Inflammatory macrophage (primary cell): Measurements from ENCODE around the gene FOXD4L1.
"Not testable (repeated sequence)": the region's sequence is repeated elsewhere in the genome, so short reads cannot be mapped to it uniquely, and the experiment has no call there.

Experiments
- DNase-seq, 2 donors: peaks; one replicate each; pipeline ENCODE4 v3.0.0-alpha.2; 2020 to 2022

The FOXD4L1 gene

GRCh38 chr2:113527350-113528045 lies 29.0 kb downstream of the FOXD4L1 start:
- not testable (repeated sequence) for DNase-seq

GRCh38 chr2:113528126-113528525 lies 29.7 kb downstream of the FOXD4L1 start:
- not testable (repeated sequence) for DNase-seq

- DNase-seq: not testable (repeated sequence)
These were observed 30.4 kb downstream of the FOXD4L1 start for GRCh38 chr2:113528904-113529303.

GRCh38 chr2:113532991-113533390 lies 34.5 kb downstream of the FOXD4L1 start:
- not testable (repeated sequence) for DNase-seq

- not testable (repeated sequence) for DNase-seq
These were observed 38.1 kb downstream of the FOXD4L1 start for GRCh38 chr2:113536573-113536972.

- DNase-seq: not testable (repeated sequence)
These were observed 42.4 kb downstream of the FOXD4L1 start for GRCh38 chr2:113540834-113541203.

GRCh38 chr2:113541204-113541975 lies 42.9 kb downstream of the FOXD4L1 start:
- peak; percentile 2 to 11 for DNase-seq

GRCh38 chr2:113541976-113542485 lies 43.6 kb downstream of the FOXD4L1 start:
- peak; percentile 0 for DNase-seq

GRCh38 chr2:113542529-113542928 lies 44.1 kb downstream of the FOXD4L1 start:
- not testable (repeated sequence) for DNase-seq
